Measurements from ENCODE around the gene TSPAN18. TPM values are rescaled to one million over a fixed set of nuclear protein-coding genes. Genes with fewer than 3 reads are reported as not detected.

TSPAN18 gene
- total RNA-seq, 4 donors from 2014 or later, result 3.6 to 12.4 (median 8.2) TPM

GRCh38 chr11:44876906-44877305 lies 150.1 kb downstream of the TSPAN18 start:
- H3K27me3 ChIP-seq, result no peaks in the 10 kb centered on the region
- no peak for DNase-seq
- no peak overlapping the region for H3K4me3 ChIP-seq (replicated peaks in 1 of 3)
- TF ChIP-seq, protein P1, sequence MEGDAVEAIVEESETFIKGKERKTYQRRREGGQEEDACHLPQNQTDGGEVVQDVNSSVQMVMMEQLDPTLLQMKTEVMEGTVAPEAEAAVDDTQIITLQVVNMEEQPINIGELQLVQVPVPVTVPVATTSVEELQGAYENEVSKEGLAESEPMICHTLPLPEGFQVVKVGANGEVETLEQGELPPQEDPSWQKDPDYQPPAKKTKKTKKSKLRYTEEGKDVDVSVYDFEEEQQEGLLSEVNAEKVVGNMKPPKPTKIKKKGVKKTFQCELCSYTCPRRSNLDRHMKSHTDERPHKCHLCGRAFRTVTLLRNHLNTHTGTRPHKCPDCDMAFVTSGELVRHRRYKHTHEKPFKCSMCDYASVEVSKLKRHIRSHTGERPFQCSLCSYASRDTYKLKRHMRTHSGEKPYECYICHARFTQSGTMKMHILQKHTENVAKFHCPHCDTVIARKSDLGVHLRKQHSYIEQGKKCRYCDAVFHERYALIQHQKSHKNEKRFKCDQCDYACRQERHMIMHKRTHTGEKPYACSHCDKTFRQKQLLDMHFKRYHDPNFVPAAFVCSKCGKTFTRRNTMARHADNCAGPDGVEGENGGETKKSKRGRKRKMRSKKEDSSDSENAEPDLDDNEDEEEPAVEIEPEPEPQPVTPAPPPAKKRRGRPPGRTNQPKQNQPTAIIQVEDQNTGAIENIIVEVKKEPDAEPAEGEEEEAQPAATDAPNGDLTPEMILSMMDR (IDR thresholded peaks at IDR 0.05), result no peak
- TF ChIP-seq POLR2A (IDR thresholded peaks at IDR 0.05), result no peak
- H3K9me3 ChIP-seq, result no peaks in the 10 kb centered on the region
- H3K4me1 ChIP-seq, result peaks cover 15 to 27% of the 10 kb centered on the region in 2 donors
- 79% methylated on average over 9 to 10 of the region's 12 CpGs for WGBS, 2 donors
- no peak overlapping the region for H3K27ac ChIP-seq
- intact Hi-C loops (cut with DNase I), result no loop called here
- no peaks in the 10 kb centered on the region for H3K36me3 ChIP-seq

GRCh38 chr11:44877571-44878497 lies 151.1 kb downstream of the TSPAN18 start:
- no peak overlapping the region for H3K27ac ChIP-seq
- no peaks in the 10 kb centered on the region for H3K27me3 ChIP-seq
- no peak overlapping the region for H3K4me3 ChIP-seq (replicated peaks in 1 of 3)
- no peak for DNase-seq
- H3K4me1 ChIP-seq, result peaks cover 15 to 31% of the 10 kb centered on the region in 2 donors
- no peaks in the 10 kb centered on the region for H3K36me3 ChIP-seq
- no peaks in the 10 kb centered on the region for H3K9me3 ChIP-seq
- no peak for TF ChIP-seq POLR2A (IDR thresholded peaks at IDR 0.05)
- TF ChIP-seq, protein P1 (IDR thresholded peaks at IDR 0.05), result no peak
- 38 to 50% methylated on average over 26 of the region's 26 CpGs for WGBS, 2 donors
- intact Hi-C loops (cut with DNase I), result no loop called here

GRCh38 chr11:44878711-44879110 lies 151.9 kb downstream of the TSPAN18 start:
- intact Hi-C loops (cut with DNase I), result no loop called here
- TF ChIP-seq, protein P1 (IDR thresholded peaks at IDR 0.05), result no peak
- TF ChIP-seq POLR2A (IDR thresholded peaks at IDR 0.05), result no peak
- H3K27me3 ChIP-seq, result no peaks in the 10 kb centered on the region
- H3K9me3 ChIP-seq, result no peaks in the 10 kb centered on the region
- no peak overlapping the region for H3K27ac ChIP-seq
- H3K36me3 ChIP-seq, result no peaks in the 10 kb centered on the region
- peaks cover 15 to 31% of the 10 kb centered on the region in 2 donors for H3K4me1 ChIP-seq
- no peak overlapping the region for H3K4me3 ChIP-seq (replicated peaks in 1 of 3)
- WGBS, 2 donors, result 61 to 89% methylated on average over 6 of the region's 6 CpGs
- no peak for DNase-seq

GRCh38 chr11:44879432-44879831 lies 152.7 kb downstream of the TSPAN18 start:
- Histone ChIP-seq H3K9me3 (no peaks in the 10 kb centered on the region), H3K27ac (no peak overlapping the region)

More at GRCh38 chr11:44879432-44879831, 152.7 kb downstream of the TSPAN18 start:
- Histone ChIP-seq H3K36me3 (no peaks in the 10 kb centered on the region), H3K27me3 (no peaks in the 10 kb centered on the region), H3K4me3 (replicated peaks in 1 of 3) (no peak overlapping the region), H3K4me1 (peaks cover 15 to 31% of the 10 kb centered on the region in 2 donors)
- 94 to 98% methylated on average over 7 of the region's 7 CpGs for WGBS, 2 donors
- DNase-seq, result no peak
- TF ChIP-seq, protein P1 (IDR thresholded peaks at IDR 0.05), result no peak
- no peak for TF ChIP-seq POLR2A (IDR thresholded peaks at IDR 0.05)
- intact Hi-C loops (cut with DNase I), result no loop called here

Measured in thyroid gland (tissue), 4 donors.